GM23338 (cell line): ENCODE measurements around the gene IGF2BP2.

Experiments used
- CTCF ChIP-seq, 2 experiments: fragments of 200-600 bp in 1 of 2; sonication (generic) in 1 of 2; conservative IDR thresholded peaks; 2 replicates each; pipeline versions ENCODE4 v1.5.1 to v1.6.1; 2016 to 2017; ENCODE audit warnings: antibody characterized with exemption in 2 of 2, low read depth in 2 of 2, mild to moderate bottlenecking in 2 of 2, moderate library complexity in 1 of 2
- POLR2AphosphoS5 ChIP-seq: IDR thresholded peaks from 2 replicates; pipeline ENCODE4 v1.6.1; 2016; ENCODE audit warnings: antibody characterized with exemption, low read depth

DNA sequence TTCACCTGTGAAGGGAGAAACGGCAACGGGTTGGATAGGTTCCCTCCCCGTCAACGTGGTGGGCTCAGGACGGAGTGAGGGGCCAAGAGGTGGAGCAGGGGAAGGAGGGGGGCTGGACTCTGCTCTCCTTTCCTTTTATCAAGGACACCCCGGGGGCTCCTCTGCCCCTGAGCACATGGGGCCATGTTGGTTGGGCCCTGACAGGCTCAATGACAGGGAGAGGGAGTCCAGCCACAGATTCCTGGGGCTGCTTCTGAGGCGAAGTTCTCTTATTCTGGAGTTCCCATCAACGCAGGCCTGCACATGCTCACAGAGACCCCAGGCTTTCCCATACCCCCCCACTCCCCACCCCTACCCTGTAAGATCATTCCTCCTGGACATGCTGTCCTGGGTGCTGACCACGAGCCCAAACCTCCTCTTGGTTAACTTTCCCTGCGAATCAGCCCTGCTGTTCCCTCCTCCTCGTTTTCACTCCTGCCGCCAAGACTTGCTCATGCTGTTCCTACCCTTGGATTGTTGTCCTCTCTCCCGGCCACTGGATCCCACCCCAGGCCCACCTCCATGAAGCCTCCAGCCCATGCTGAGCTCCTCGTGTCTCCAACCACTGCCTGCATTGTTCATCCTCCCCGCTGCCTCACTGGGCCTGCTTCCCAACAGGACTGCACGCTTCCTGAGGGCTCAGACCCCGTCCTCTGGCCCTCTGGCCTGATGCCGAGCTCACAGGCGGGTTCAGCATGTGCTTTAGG is 177.5 kb downstream of the IGF2BP2 start:
- TF ChIP-seq CTCF (conservative IDR thresholded peaks at IDR 0.05; ENCODE audit: low read depth in 2 of 2) (no peak), POLR2AphosphoS5 (no peak)
